Measurements from ENCODE around the gene SLC12A4.
"Not testable (repeated sequence)": the region's sequence is repeated elsewhere in the genome, so short reads cannot be mapped to it uniquely, and the experiment has no call there.

The SLC12A4 gene

GRCh38 chr16:67924140-67924906 is 44.1 kb downstream of the SLC12A4 start:
- DNase-seq: no peak

DNA sequence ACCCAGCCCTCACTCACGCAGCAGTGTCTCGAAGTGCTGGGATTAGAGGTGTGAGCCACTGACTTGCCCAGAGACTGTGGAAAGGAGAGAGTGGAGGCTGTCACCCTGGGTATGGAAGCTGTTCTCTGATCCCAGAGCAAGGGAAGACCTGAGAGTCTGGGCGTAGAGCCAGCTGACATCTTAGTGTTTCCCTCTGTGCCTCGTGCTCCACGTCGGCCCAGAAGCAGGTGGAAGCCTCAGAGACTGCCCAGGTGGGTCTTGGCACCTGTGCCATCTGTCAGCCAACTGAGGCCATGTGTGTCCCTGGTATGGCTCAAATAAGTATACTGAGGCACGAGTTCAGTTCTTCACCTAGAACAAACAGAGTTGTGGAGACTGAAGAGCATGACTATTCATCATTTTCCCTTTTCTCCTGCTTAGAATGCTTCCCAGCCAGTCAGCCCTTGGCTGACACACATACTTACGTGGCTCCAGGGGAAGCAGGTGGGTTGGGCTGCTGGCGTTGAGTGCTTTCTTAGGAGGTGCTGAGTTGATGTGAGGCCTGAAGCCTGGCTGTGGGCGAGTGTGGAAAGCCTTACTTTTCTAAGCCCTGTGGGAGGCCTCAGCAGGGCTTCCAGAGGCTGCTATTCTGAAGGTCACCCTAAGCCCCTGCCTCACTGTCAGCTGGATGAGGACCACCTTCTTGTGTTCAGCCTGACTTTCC is 44.9 kb downstream of the SLC12A4 start:
- DNase-seq: no peak

DNA sequence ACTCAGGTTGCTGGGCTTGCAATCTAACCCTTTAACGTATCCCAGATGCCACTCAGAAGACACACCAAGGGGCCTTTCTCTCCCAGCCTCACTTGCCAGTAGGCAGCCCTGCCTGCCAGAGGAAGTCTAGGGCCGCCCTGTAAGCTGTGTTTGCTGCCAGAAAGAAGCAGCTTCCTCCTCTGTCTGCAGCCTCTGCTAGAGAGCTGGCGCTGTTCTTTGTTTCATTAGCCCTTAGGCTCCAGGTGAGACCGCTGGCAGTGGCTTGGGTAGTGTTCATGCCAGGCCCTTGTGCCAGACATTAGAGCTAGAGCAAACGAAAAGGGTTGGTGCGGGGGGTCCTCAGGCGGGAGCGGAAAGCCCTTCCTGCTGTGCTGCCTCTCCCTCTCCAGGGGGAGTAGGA is 45.7 kb downstream of the SLC12A4 start:
- no peak for DNase-seq

DNA sequence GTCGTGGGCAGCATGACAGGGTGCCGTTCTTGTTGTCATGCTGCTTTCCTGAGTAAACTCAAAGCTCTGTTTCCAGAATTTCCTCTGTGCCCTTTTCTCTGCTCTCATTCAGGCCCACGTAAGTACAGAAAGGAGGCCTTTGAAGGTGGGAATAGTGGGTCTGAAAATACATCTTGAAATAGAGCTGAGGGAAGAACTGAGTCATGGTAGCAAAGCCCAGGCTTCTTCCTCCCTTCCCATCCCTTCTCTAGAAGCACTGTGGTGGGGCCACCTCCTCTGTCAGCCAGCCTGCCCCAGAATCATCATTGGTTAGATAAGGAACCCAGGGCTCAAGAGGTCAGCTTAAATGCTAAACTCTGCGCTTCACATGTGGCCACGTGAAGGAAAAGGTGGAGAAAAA is 46.2 kb downstream of the SLC12A4 start:
- no peak for DNase-seq

GRCh38 chr16:67919622-67920221 is 48.7 kb downstream of the SLC12A4 start:
- no peak for DNase-seq

DNA sequence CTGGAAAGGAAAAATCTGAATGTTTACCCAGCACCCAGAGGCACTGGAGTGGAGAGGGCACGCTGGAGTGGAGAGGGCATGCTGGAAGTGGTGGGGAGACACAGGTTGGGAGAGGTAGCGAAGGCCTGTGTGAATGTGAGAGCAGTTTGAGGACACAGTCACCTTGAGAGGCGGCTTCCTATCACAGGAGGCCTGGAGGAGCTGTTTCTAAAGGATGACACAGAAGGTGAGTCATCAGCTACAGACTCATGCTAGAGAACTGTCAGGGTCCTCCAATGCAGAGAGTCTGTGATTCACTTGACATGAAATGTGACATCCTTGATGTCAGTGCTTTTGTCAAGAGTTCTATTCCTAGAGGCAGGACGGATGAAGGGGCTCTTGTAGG is 50.6 kb downstream of the SLC12A4 start:
- DNase-seq: no peak

GRCh38 chr16:67917140-67917851 is 51.1 kb downstream of the SLC12A4 start:
- no peak for DNase-seq

GRCh38 chr16:67915831-67916723 is 52.4 kb downstream of the SLC12A4 start:
- no peak for DNase-seq

DNA sequence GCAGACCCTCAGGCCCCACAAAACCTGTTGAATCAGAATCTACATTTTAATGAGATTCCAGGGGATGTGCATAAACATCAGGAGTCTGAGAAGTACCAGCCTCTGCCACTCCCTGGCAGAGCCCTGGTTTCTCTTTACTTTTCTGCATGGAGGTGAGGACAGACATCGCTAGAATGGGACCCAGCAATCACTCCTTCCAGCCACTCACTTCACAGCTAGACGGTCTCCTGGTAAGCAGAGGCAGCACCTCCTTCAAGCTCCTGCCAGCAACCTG is 53.0 kb downstream of the SLC12A4 start:
- DNase-seq: not testable (repeated sequence)

- no peak for DNase-seq
Measured at GRCh38 chr16:67914758-67915495, 53.5 kb downstream of the SLC12A4 start.

DNA sequence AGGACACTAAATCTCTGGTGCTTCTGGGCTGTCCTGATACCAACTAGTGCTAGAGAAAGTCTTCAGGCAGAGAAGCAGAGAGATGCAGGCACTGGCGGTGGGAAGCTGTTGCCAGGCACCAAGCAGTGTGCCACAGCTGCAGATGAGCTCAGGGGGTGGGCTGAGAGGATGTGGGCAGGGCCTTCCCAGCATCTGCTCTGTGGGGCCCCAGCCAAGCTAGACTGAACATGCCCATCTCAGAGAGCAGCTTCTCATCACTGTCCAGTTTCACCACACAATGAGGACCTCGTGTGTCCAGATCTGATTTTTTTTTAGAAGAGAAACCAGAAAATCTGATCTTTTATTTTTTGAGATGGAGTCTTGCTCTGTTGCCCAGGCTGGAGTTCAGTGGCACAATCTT is 58.3 kb downstream of the SLC12A4 start:
- DNase-seq: no peak

GRCh38 chr16:67909056-67909742 is 59.2 kb downstream of the SLC12A4 start:
- DNase-seq: no peak

GRCh38 chr16:67907397-67908180 is 60.8 kb downstream of the SLC12A4 start:
- DNase-seq: no peak

GRCh38 chr16:67902831-67903230 is 65.6 kb downstream of the SLC12A4 start:
- DNase-seq: no peak

DNA sequence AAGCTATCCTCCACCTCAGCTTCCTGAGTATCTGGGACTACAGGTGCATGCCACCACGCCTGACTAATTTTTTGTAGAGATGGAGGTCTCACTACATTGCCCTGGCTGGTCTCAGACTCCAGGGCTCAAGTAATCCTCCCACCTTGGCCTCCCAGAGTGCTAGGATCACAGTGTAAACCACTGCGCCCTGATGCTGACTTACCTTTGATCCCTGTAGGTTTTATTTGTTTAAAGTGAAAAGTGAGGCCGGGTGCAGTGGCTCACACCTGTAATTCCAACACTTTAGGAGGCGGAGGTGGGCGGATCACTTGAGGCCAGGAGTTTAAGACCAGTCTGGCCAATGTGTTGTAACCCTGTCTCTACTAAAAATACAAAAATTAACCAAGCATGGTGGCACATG is 66.7 kb downstream of the SLC12A4 start:
- DNase-seq: no peak

- no peak for DNase-seq
Measured at GRCh38 chr16:67897231-67897630, 71.2 kb downstream of the SLC12A4 start.

DNA sequence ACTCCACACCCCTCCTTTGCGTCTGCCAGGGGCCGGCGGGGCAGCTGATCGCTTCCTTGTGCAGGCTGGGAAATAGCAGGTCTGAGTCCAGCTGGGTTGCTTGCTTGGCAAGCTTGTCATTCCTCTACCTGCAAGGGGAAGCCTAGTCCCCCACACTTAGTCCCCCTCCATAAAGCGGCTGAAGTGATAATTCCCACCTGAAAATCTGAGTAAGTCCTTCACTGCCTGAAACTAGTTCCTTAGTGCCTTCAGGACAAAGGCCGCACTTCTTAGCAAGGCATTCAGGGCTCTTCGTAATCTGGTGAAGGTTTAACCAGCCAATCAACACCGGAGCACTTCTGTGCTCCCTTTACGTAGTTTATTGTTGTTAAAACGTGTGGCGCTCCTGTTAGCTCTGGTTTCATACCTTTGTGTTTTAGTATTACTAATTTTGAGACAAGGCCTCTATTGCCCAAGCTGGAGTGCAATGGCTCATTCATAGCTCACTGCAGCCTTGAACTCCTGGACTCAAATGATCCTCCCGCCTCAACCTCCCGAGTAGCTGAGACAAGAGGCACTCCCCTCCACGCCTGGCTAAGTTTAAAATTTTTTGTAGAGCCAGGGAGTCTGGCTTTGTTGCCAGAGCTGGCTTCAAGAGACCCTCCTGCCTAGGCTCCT is 74.6 kb downstream of the SLC12A4 start:
- DNase-seq: no peak

Measured in CD4-positive, alpha-beta T cell treated with Interleukin-12 subunit alpha and Interleukin-12 subunit beta, for 1 hour (primary cell).